Stomach (tissue), 9 donors: ENCODE results near the gene KIAA0930. TPM values are rescaled to one million over a fixed set of nuclear protein-coding genes. Genes with fewer than 3 reads are reported as not detected.

ENCODE experiments used
- DNase-seq, 2 donors: peaks; one replicate each; pipeline versions ENCODE4 v3.0.0 to v3.0.0-alpha.2; 2013 to 2019
- H3K27ac ChIP-seq, 5 donors: fragments of 200-600 bp in 4 of 5; sonication (generic) in 4 of 5; one replicate each; pipeline ENCODE4 v1.5.1; 2013 to 2019; ENCODE audit warnings: mild to moderate bottlenecking in 1 of 5, moderate library complexity in 1 of 5
- H3K27me3 ChIP-seq, 3 donors: fragments of 200-600 bp; sonication (generic); one replicate each; pipeline ENCODE4 v1.5.1; 2017 to 2019; ENCODE audit warnings: mixed run types in 1 of 3
- H3K36me3 ChIP-seq, 4 donors: fragments of 200-600 bp; sonication (generic); 1 replicate in 3 of 4; 2 replicates in 1 of 4; pipeline ENCODE4 v1.5.1; 2016 to 2019
- H3K4me1 ChIP-seq, 4 donors: fragments of 200-600 bp; sonication (generic); one replicate each; pipeline ENCODE4 v1.5.1; 2016 to 2019
- H3K4me3 ChIP-seq, 4 donors: fragments of 200-600 bp; sonication (generic) in 3 of 4; one replicate each; pipeline ENCODE4 v1.5.1; 2016 to 2019; ENCODE audit warnings: mild to moderate bottlenecking in 1 of 4
- H3K9me3 ChIP-seq, 4 donors: fragments of 200-600 bp; sonication (generic); one replicate each; pipeline ENCODE4 v1.5.1; 2016 to 2019
- CTCF ChIP-seq, 7 experiments: fragments of 450-650 bp in 4 of 7; fragments of 200-600 bp in 3 of 7; sonication (generic) in 3 of 7; IDR thresholded peaks; one replicate each; pipeline ENCODE4 v1.5.1; 2016 to 2019; ENCODE audit warnings: antibody characterized with exemption in 7 of 7, control low read depth in 2 of 7, mild to moderate bottlenecking in 1 of 7
- EP300 ChIP-seq: sonication (generic); formaldehyde crosslinking; IDR thresholded peaks from one replicate; pipeline ENCODE4 v1.6.1; 2017; ENCODE audit warnings: antibody characterized with exemption
- POLR2A ChIP-seq, 4 donors: fragments of 450-650 bp; IDR thresholded peaks; one replicate each; pipeline ENCODE4 v1.6.1; 2016; ENCODE audit warnings: antibody characterized with exemption in 4 of 4, control low read depth in 2 of 4, mild to moderate bottlenecking in 1 of 4, moderate library complexity in 1 of 4
- POLR2AphosphoS5 ChIP-seq, 3 donors: sonication (generic); formaldehyde crosslinking; IDR thresholded peaks; one replicate each; pipeline ENCODE4 v1.6.1; 2016; ENCODE audit warnings: antibody characterized with exemption in 3 of 3
- WGBS, 5 donors: extraction: QIAGEN DNeasy Blood & Tissue Kit in 3 of 5; methylation state at CpG; one replicate each; pipeline versions ENCODE4 v1.1.5 to v1.1.7; 2013 to 2018; 5-methylcytosine and 5-hydroxymethylcytosine counted together
- intact Hi-C: fragments of 100-400 bp; cut with DNase I; formaldehyde crosslinking; loops from one replicate; pipeline ENCODE4 v1.15.1; 2023; ENCODE audit warnings: low total_unique reads
- polyA plus RNA-seq, 3 donors: library from polyadenylated mRNA; stranded (reverse); fragments of 200-250 nt; gene quantifications; one replicate each; pipeline ENCODE4 v1.2.3, GENCODE V29; 2013
- total RNA-seq, 5 donors: library from RNA; depleted of rRNA; stranded (reverse); fragments of >200 nt; gene quantifications; one replicate each; pipeline versions ENCODE4 v1.1.0 to v1.2.3, GENCODE V29; 2014 to 2016
- donor health status: healthy with polysubstance abuse.
- donor health status: Bipolar disorder and iron deficiency.
- donor health status: healthy.

The KIAA0930 gene
- total and polyA plus RNA-seq, 8 donors: 7.1 to 42.3 (median 18.4) TPM

- peaks cover 0 to 29% (median 9%) of the 10 kb centered on the region in 4 donors for H3K36me3 ChIP-seq
- H3K4me1 ChIP-seq: peaks cover 27 to 76% (median 49%) of the 10 kb centered on the region in 4 donors
- DNase-seq: peak in 1 of 2 donors; percentile 46
- H3K4me3 ChIP-seq: peak overlapping the region in 3 of 4 donors; percentile 73 to 88 (median 87)
- no peaks in the 10 kb centered on the region for H3K27me3 ChIP-seq
- H3K9me3 ChIP-seq: no peaks in the 10 kb centered on the region
- TF ChIP-seq POLR2A (IDR thresholded peaks at IDR 0.05) (no peak), CTCF (IDR thresholded peaks at IDR 0.05) (no peak), POLR2AphosphoS5 (IDR thresholded peaks at IDR 0.05) (no peak), EP300 (no peak)
- intact Hi-C loops: no loop called here
- H3K27ac ChIP-seq: peak overlapping the region in 1 of 5 donors; percentile 76
- 63 to 69% (median 64%) methylated on average over 6 of the region's 6 CpGs for WGBS, 5 donors
Observed at GRCh38 chr22:45238957-45239680, 1.6 kb downstream of the KIAA0930 start.

GRCh38 chr22:45238076-45238956 is 2.4 kb downstream of the KIAA0930 start:
- no peak for DNase-seq
- WGBS, 5 donors: 86 to 88% (median 87%) methylated on average over 18 of the region's 18 CpGs
- no peaks in the 10 kb centered on the region for H3K27me3 ChIP-seq
- H3K9me3 ChIP-seq: no peaks in the 10 kb centered on the region
- TF ChIP-seq POLR2A (IDR thresholded peaks at IDR 0.05) (no peak), POLR2AphosphoS5 (IDR thresholded peaks at IDR 0.05) (no peak), CTCF (IDR thresholded peaks at IDR 0.05) (no peak), EP300 (no peak)
- intact Hi-C loops: no loop called here
- H3K4me1 ChIP-seq: peaks cover 27 to 79% (median 47%) of the 10 kb centered on the region in 4 donors
- H3K36me3 ChIP-seq: peaks cover 0 to 34% (median 9%) of the 10 kb centered on the region in 4 donors
- H3K27ac ChIP-seq: no peak overlapping the region
- no peak overlapping the region for H3K4me3 ChIP-seq

GRCh38 chr22:45237065-45237990 is 3.4 kb downstream of the KIAA0930 start:
- Histone ChIP-seq H3K4me1 (peaks cover 20 to 71% (median 41%) of the 10 kb centered on the region in 4 donors), H3K9me3 (no peaks in the 10 kb centered on the region), H3K27ac (no peak overlapping the region), H3K4me3 (no peak overlapping the region), H3K27me3 (no peaks in the 10 kb centered on the region), H3K36me3 (peaks cover 0 to 34% (median 9%) of the 10 kb centered on the region in 4 donors)
- intact Hi-C loops: no loop called here
- WGBS, 5 donors: 91 to 95% (median 93%) methylated on average over 14 to 15 of the region's 15 CpGs
- DNase-seq: no peak
- TF ChIP-seq POLR2A (IDR thresholded peaks at IDR 0.05) (no peak), POLR2AphosphoS5 (IDR thresholded peaks at IDR 0.05) (no peak), EP300 (no peak), CTCF (IDR thresholded peaks at IDR 0.05) (no peak)
